ENCODE measurements around the gene SH3RF3. TPM values are rescaled to one million over a fixed set of nuclear protein-coding genes. Genes with fewer than 3 reads are reported as not detected.

SH3RF3 gene
- total and polyA plus RNA-seq, 2 of the 13 experiments (the other 11 are each of a cell fraction or from before 2014, with no cell fraction given) = 0.04 TPM; not detected in 1

DNA sequence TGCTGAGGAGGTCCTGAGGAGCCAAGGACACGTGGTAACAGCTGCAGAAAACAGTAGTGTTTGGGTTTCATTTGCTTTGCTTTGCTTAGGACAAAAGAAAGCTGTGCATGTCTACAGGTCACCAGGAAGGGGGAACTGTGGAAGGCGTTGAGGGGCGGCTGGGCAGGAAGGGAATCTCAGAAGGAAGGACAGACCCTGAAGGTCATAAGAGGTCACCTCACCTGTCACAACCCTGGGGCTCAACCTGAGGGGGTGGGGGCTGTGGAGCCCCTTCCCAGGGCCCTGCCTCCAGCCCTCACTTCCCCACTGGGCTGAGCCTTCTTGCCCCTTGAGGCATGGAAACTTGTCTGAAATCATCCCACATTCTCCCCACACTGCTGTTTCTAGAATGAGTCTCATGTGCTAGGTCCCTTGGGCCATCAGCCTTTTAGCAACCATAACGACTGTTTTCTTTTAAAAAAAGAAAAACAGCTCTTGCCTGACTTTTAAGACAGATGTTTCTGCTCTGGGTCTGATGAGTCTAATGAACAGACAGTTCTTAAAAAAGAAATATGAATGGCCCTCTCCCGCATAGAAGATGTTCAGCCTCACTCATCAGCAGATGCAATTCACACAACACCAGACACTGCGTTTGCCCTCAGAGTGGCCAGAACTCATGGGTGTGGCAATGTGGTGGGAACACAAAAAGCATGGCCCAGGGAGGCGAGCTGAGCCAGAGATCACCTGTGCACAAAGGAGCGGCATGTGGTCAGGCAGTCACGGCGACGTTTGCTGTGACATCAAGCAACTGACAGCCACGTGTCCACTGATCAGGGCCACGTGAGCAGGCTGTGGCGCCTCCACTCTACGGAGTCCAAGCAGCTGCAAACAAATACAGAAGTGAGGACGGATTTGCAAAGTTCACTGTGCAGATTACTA lies 400.8 kb downstream of the SH3RF3 start (continued):
- TF ChIP-seq, protein P1, sequence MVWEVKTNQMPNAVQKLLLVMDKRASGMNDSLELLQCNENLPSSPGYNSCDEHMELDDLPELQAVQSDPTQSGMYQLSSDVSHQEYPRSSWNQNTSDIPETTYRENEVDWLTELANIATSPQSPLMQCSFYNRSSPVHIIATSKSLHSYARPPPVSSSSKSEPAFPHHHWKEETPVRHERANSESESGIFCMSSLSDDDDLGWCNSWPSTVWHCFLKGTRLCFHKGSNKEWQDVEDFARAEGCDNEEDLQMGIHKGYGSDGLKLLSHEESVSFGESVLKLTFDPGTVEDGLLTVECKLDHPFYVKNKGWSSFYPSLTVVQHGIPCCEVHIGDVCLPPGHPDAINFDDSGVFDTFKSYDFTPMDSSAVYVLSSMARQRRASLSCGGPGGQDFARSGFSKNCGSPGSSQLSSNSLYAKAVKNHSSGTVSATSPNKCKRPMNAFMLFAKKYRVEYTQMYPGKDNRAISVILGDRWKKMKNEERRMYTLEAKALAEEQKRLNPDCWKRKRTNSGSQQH (CRISPR knock-in tag; IDR thresholded peaks at IDR 0.05; ENCODE audit: low read depth) = no peak
- no peak for TF ChIP-seq GLI4 (CRISPR knock-in tag; IDR thresholded peaks at IDR 0.05; ENCODE audit: borderline replicate concordance)
- TF ChIP-seq ZNF574 (CRISPR knock-in tag; IDR thresholded peaks at IDR 0.05) = peak; percentile 53
- TF ChIP-seq ZMAT3 (CRISPR knock-in tag; conservative IDR thresholded peaks at IDR 0.05) = no peak
- no peak for TF ChIP-seq THAP8 (CRISPR knock-in tag; IDR thresholded peaks at IDR 0.05; ENCODE audit: borderline replicate concordance)
- TF ChIP-seq, protein P2, sequence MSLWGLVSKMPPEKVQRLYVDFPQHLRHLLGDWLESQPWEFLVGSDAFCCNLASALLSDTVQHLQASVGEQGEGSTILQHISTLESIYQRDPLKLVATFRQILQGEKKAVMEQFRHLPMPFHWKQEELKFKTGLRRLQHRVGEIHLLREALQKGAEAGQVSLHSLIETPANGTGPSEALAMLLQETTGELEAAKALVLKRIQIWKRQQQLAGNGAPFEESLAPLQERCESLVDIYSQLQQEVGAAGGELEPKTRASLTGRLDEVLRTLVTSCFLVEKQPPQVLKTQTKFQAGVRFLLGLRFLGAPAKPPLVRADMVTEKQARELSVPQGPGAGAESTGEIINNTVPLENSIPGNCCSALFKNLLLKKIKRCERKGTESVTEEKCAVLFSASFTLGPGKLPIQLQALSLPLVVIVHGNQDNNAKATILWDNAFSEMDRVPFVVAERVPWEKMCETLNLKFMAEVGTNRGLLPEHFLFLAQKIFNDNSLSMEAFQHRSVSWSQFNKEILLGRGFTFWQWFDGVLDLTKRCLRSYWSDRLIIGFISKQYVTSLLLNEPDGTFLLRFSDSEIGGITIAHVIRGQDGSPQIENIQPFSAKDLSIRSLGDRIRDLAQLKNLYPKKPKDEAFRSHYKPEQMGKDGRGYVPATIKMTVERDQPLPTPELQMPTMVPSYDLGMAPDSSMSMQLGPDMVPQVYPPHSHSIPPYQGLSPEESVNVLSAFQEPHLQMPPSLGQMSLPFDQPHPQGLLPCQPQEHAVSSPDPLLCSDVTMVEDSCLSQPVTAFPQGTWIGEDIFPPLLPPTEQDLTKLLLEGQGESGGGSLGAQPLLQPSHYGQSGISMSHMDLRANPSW (CRISPR knock-in tag; IDR thresholded peaks at IDR 0.05; ENCODE audit: borderline replicate concordance) = no peak
- no peak for TF ChIP-seq CBX5 (CRISPR knock-in tag; IDR thresholded peaks at IDR 0.05; ENCODE audit: borderline replicate concordance)
- no peak for TF ChIP-seq MED1 (CRISPR knock-in tag; IDR thresholded peaks at IDR 0.05)
- TF ChIP-seq ZNF207 (IDR thresholded peaks at IDR 0.05; ENCODE audit: borderline replicate concordance) = no peak
- TF ChIP-seq HMG20B (CRISPR knock-in tag; conservative IDR thresholded peaks at IDR 0.05) = no peak
- TF ChIP-seq ZNF800 (CRISPR knock-in tag; IDR thresholded peaks at IDR 0.05) = no peak
- TF ChIP-seq ZBTB4 (CRISPR knock-in tag; IDR thresholded peaks at IDR 0.05; ENCODE audit: borderline replicate concordance) = no peak
- no peak for TF ChIP-seq PHF20 (CRISPR knock-in tag; IDR thresholded peaks at IDR 0.05)
- no peak for TF ChIP-seq AGO2 (optimal IDR thresholded peaks at IDR 0.05; ENCODE audit: low read depth, low read length)
- no peak for TF ChIP-seq RFXANK (CRISPR knock-in tag; IDR thresholded peaks at IDR 0.05)
